Vagina (tissue), 2 donors: Measurements from ENCODE around the gene MARCHF9.

Experiments
- CTCF ChIP-seq, 3 experiments: fragments of 450-650 bp in 2 of 3; fragments of 200-600 bp in 1 of 3; sonication (generic) in 1 of 3; IDR thresholded peaks; one replicate each; pipeline ENCODE4 v1.5.1; 2017 to 2019; ENCODE audit warnings: antibody characterized with exemption in 3 of 3, mild to moderate bottlenecking in 2 of 3, moderate library complexity in 2 of 3
- POLR2A ChIP-seq, 2 donors: fragments of 450-650 bp; IDR thresholded peaks; one replicate each; pipeline ENCODE4 v1.6.1; 2017; ENCODE audit warnings: antibody characterized with exemption in 2 of 2, mild to moderate bottlenecking in 2 of 2, moderate library complexity in 2 of 2
- POLR2AphosphoS5 ChIP-seq, 2 donors: sonication (generic); formaldehyde crosslinking; IDR thresholded peaks; one replicate each; pipeline ENCODE4 v1.9.0; 2017; ENCODE audit warnings: antibody characterized with exemption in 2 of 2, mild to moderate bottlenecking in 2 of 2, low read depth in 1 of 2; ENCODE audit not compliant: insufficient read depth in 1 of 2

- TF ChIP-seq CTCF (IDR thresholded peaks at IDR 0.05) (no peak), POLR2AphosphoS5 (IDR thresholded peaks at IDR 0.05; ENCODE audit: insufficient read depth in 1 of 2, low read depth in 1 of 2) (no peak), POLR2A (IDR thresholded peaks at IDR 0.05) (no peak)
These were observed 4.6 kb downstream of the MARCHF9 start for GRCh38 chr12:57759360-57759980.
